Immature natural killer cell (primary cell): ENCODE data around the gene REN. TPM values are rescaled to one million over a fixed set of nuclear protein-coding genes. Genes with fewer than 3 reads are reported as not detected.

Experiments
- DNase-seq, 3 donors: peaks; one replicate each; pipeline ENCODE4 v3.0.0; 2022; ENCODE audit warnings: mixed read lengths in 1 of 3
- H3K27ac Mint-ChIP-seq, 6 donors: one replicate each; pipeline ENCODE4 v1.8.0; 2020; ENCODE audit warnings: mixed read lengths in 6 of 6, mild to moderate bottlenecking in 5 of 6, inconsistent platforms in 4 of 6, moderate library complexity in 3 of 6
- H3K27me3 Mint-ChIP-seq, 3 donors: one replicate each; pipeline ENCODE4 v1.8.0; 2020 to 2021; ENCODE audit warnings: low read depth in 3 of 3, mild to moderate bottlenecking in 3 of 3, mixed read lengths in 3 of 3, moderate library complexity in 3 of 3, inconsistent platforms in 1 of 3
- H3K36me3 Mint-ChIP-seq, 3 donors: one replicate each; pipeline ENCODE4 v1.8.0; 2020; ENCODE audit warnings: mixed read lengths in 3 of 3, inconsistent platforms in 2 of 3, mild to moderate bottlenecking in 2 of 3
- H3K4me1 Mint-ChIP-seq, 2 donors: one replicate each; pipeline ENCODE4 v1.8.0; 2020; ENCODE audit warnings: inconsistent platforms in 2 of 2, mild to moderate bottlenecking in 2 of 2, mixed read lengths in 2 of 2, moderate library complexity in 1 of 2
- H3K4me3 Mint-ChIP-seq, 5 donors: one replicate each; pipeline ENCODE4 v1.8.0; 2020; ENCODE audit warnings: mild to moderate bottlenecking in 5 of 5, mixed read lengths in 5 of 5, inconsistent platforms in 3 of 5, moderate library complexity in 3 of 5
- H3K9me3 Mint-ChIP-seq, 6 donors: one replicate each; pipeline ENCODE4 v1.8.0; 2020; ENCODE audit warnings: mild to moderate bottlenecking in 6 of 6, mixed read lengths in 6 of 6, inconsistent platforms in 4 of 6, moderate library complexity in 3 of 6
- polyA plus RNA-seq, 3 donors: library from polyadenylated mRNA; unstranded; fragments of 300-500 nt; fragmentation: Illumina TruSeq; gene quantifications; one replicate each; pipeline ENCODE4 v1.2.3, GENCODE V29; 2021

Gene REN
- polyA plus RNA-seq, 3 donors from 2014 or later, result not detected

DNA sequence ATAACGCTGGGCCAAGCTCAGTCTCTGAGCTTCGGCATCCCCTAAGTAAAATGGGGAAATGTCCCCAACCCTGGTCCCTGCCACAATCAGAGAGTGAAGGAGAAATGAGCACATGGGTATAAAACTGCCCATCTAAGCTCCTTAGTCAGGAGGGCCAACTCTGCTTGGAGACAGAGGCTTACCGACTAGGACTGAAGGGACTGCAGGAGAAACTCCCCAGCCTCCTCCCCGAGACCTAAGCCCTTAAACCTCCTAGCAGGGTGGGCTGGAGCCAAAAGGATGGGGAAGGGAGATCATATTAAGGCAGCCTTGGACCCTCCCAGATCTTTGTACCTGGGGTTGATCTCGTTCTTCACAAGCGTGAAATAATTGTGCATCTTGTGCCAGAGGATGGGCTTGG lies 19.8 kb downstream of the REN start:
- peaks cover 0 to 3% of the 10 kb centered on the region in 2 donors for H3K4me1 Mint-ChIP-seq
- H3K4me3 Mint-ChIP-seq, result no peak overlapping the region
- H3K27ac Mint-ChIP-seq, result no peak overlapping the region
- H3K9me3 Mint-ChIP-seq, result no peaks in the 10 kb centered on the region
- no peak for DNase-seq
- peaks cover 0 to 2% (median 1%) of the 10 kb centered on the region in 3 donors for H3K27me3 Mint-ChIP-seq
- H3K36me3 Mint-ChIP-seq, result peaks cover 0 to 3% (median 0%) of the 10 kb centered on the region in 3 donors

GRCh38 chr1:204145033-204145504 lies 21.1 kb downstream of the REN start:
- H3K4me3 Mint-ChIP-seq, result no peak overlapping the region
- H3K36me3 Mint-ChIP-seq, result peaks cover 0 to 3% (median 0%) of the 10 kb centered on the region in 3 donors

GRCh38 chr1:204143276-204144041 lies 22.7 kb downstream of the REN start:
- H3K27ac Mint-ChIP-seq, result no peak overlapping the region
- H3K4me3 Mint-ChIP-seq, result no peak overlapping the region
- H3K36me3 Mint-ChIP-seq, result peaks cover 0 to 3% (median 0%) of the 10 kb centered on the region in 3 donors
- H3K9me3 Mint-ChIP-seq, result no peaks in the 10 kb centered on the region
- peaks cover 0 to 2% (median 1%) of the 10 kb centered on the region in 3 donors for H3K27me3 Mint-ChIP-seq
- no peaks in the 10 kb centered on the region for H3K4me1 Mint-ChIP-seq
- no peak for DNase-seq

More at GRCh38 chr1:204145033-204145504, 21.1 kb downstream of the REN start:
- H3K9me3 Mint-ChIP-seq, result no peaks in the 10 kb centered on the region
- H3K27me3 Mint-ChIP-seq, result peaks cover 0 to 2% (median 1%) of the 10 kb centered on the region in 3 donors
- no peak for DNase-seq
- no peak overlapping the region for H3K27ac Mint-ChIP-seq
- no peaks in the 10 kb centered on the region for H3K4me1 Mint-ChIP-seq

DNA sequence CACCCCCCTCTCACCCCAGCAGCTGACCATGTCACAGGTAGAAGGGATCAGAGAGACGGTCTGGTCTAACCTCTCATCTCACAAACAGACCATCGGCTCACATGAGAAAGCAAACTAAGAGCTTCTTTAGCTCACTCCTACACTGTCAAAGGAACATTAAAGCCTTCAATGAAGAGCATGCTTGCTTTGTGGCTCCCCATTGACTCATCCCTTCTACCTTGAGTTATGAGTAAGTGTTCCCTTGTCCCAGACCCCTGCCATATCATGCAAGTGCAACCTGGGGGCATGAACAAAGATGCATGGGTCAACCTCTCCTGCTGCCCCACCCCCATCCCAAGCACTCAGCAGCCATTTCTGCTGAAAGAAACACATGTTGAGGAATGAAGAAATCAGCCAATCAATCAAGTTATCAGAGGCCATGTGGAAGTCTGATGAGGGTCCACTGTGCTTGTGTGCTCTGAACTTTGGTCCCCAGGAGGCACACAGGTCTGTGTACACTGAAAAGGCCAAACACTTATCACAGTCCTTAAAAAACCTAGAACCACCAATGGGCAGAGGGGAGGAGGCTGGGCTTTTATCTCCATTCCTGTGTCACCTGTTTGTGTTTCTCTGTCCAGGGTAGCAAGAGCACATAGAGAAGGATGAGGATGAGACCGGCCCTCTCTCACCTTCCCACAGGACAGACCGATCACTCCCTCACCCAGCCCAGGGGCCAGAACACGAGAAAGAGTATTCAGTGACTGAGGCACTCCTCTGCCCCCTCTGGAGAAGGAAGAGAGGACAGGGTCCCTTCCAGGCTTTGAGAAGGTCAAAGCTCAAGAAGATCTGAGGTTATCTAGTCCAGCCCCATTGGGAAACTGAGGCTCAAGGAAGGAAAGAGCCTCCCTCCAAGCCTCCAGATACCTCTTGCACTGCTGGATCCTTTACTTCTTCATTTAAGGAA lies 23.8 kb downstream of the REN start:
- Mint-ChIP-seq H3K27me3 (peaks cover 0 to 2% (median 1%) of the 10 kb centered on the region in 3 donors), H3K9me3 (no peaks in the 10 kb centered on the region), H3K4me1 (no peaks in the 10 kb centered on the region), H3K4me3 (no peak overlapping the region), H3K36me3 (peaks cover 0 to 3% (median 0%) of the 10 kb centered on the region in 3 donors), H3K27ac (no peak overlapping the region)
- no peak for DNase-seq

DNA sequence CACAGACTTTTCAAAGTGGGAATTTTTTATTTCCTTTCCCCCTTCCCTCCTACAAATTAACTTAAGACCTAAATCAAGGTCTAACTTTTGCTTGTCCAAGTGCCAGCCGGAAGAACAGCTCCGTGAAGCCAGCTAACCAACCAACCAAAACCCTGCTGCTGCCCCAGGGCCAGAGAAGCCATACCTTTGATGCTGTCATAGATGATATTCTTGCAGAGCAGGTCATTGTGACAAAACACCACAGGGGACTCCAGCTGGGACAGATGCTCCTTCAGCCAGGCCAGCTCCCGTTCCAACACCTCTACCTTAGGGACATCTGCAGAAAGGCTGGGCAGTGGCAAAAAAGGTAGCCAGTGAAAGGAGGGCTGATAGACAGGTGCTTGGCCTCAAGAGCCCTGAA lies 25.0 kb downstream of the REN start:
- Mint-ChIP-seq H3K27ac (no peak overlapping the region), H3K36me3 (peaks cover 0 to 3% (median 0%) of the 10 kb centered on the region in 3 donors), H3K4me3 (no peak overlapping the region), H3K9me3 (no peaks in the 10 kb centered on the region), H3K27me3 (peaks cover 0 to 2% (median 1%) of the 10 kb centered on the region in 3 donors), H3K4me1 (no peaks in the 10 kb centered on the region)
- no peak for DNase-seq

DNA sequence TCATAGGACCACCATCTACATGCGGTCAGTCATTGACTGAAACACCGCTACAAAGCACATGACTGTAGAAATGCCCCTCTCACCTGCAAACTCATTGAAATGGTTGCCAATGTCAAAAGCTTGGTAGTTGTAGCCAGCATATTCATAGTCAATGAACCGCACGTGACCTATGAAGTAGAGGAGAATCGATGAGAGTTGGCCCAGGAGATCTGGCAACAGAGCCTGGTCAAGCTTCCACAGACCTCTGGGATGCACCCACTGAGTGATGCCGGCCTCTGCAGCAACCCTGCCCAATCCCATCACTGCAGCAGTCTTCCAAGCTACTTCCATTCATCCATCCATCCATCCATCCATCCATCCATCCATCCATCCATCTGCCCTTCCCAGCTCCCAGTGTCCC lies 26.2 kb downstream of the REN start:
- Mint-ChIP-seq H3K9me3 (no peaks in the 10 kb centered on the region), H3K4me3 (no peak overlapping the region), H3K36me3 (peaks cover 0 to 3% (median 0%) of the 10 kb centered on the region in 3 donors), H3K27me3 (peaks cover 0 to 2% (median 1%) of the 10 kb centered on the region in 3 donors), H3K27ac (no peak overlapping the region), H3K4me1 (no peaks in the 10 kb centered on the region)
- DNase-seq, result no peak

DNA sequence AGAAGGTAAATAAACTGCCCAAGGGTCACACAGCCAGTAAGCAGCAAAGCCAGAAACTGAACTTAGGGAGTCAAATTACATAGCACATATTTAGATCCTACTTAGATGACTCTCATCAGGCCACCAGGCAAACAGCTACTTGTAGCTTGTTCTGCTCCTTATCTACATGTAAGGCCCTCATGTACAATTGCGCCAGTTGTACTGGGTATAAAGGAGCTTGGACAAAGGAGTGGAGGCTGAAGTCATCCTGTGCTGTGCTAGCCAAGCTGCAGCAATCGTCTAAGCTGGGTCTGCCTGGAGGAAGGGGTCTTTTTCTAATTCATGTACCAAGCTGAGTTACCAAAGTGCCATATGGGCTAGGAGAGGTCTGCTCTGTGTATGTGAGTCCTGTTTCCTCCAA lies 27.0 kb downstream of the REN start:
- H3K27ac Mint-ChIP-seq, result no peak overlapping the region
- H3K9me3 Mint-ChIP-seq, result no peaks in the 10 kb centered on the region
- no peak overlapping the region for H3K4me3 Mint-ChIP-seq
- peaks cover 0 to 1% (median 0%) of the 10 kb centered on the region in 3 donors for H3K27me3 Mint-ChIP-seq
- H3K36me3 Mint-ChIP-seq, result peaks cover 0 to 3% (median 0%) of the 10 kb centered on the region in 3 donors
- DNase-seq, result no peak
- no peaks in the 10 kb centered on the region for H3K4me1 Mint-ChIP-seq

GRCh38 chr1:204136814-204137213 lies 29.3 kb downstream of the REN start:
- H3K27me3 Mint-ChIP-seq, result no peaks in the 10 kb centered on the region
- no peaks in the 10 kb centered on the region for H3K9me3 Mint-ChIP-seq

GRCh38 chr1:204134103-204134502 lies 32.0 kb downstream of the REN start:
- no peak overlapping the region for H3K4me3 Mint-ChIP-seq
- H3K27ac Mint-ChIP-seq, result no peak overlapping the region
- peaks cover 2 to 3% of the 10 kb centered on the region in 2 donors for H3K4me1 Mint-ChIP-seq
- H3K27me3 Mint-ChIP-seq, result no peaks in the 10 kb centered on the region
- H3K9me3 Mint-ChIP-seq, result no peaks in the 10 kb centered on the region
- no peak for DNase-seq
- no peaks in the 10 kb centered on the region for H3K36me3 Mint-ChIP-seq

More at GRCh38 chr1:204136814-204137213, 29.3 kb downstream of the REN start:
- H3K4me1 Mint-ChIP-seq, result no peaks in the 10 kb centered on the region
- no peak overlapping the region for H3K4me3 Mint-ChIP-seq
- peaks cover 0 to 3% (median 0%) of the 10 kb centered on the region in 3 donors for H3K36me3 Mint-ChIP-seq
- no peak overlapping the region for H3K27ac Mint-ChIP-seq
- DNase-seq, result no peak

DNA sequence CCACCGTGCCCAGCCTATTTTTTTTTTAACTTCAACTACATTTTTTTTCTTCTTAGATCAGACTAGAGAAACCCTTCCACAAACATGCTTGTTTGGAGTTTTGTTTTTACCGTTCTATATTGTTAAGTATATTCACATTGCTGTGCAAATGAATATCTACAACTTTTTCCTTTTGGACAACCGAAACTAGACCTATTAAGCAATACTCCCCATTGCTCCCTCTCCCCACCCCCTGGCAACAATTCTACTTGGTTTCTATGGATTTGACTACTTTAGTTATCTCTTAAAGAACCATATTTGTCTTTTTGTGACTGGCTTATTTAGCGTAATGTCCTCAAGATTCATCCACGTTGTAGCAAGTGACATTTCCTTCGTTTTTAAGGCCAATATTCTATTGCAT lies 33.4 kb downstream of the REN start:
- no peaks in the 10 kb centered on the region for H3K36me3 Mint-ChIP-seq

DNA sequence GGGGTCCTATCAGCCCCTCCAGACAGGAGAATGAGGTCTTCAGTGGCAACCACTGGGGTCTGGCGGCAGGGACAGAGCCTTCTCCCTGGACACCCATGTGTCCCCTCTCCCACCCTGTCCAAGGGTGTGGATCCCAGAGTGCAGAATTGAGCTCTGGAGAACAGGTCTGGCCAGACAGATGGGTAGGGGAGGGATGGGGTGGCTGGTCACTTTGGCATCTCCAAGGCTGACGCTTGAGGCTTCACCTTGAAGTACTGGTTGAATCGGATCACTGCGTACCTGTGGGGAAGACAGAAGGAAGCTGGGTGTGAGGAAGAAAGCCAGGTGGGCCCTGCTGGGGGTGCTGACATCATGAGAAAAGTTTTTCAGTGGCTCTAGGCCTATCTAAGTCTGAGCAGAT lies 34.2 kb downstream of the REN start:
- Mint-ChIP-seq H3K4me3 (no peak overlapping the region), H3K4me1 (peaks cover 11 to 15% of the 10 kb centered on the region in 2 donors), H3K27ac (no peak overlapping the region), H3K27me3 (no peaks in the 10 kb centered on the region), H3K9me3 (no peaks in the 10 kb centered on the region), H3K36me3 (no peaks in the 10 kb centered on the region)
- no peak for DNase-seq

More for the DNA sequence above, 33.4 kb downstream of the REN start:
- no peaks in the 10 kb centered on the region for H3K27me3 Mint-ChIP-seq
- no peaks in the 10 kb centered on the region for H3K9me3 Mint-ChIP-seq
- no peak overlapping the region for H3K27ac Mint-ChIP-seq
- peaks cover 11 to 15% of the 10 kb centered on the region in 2 donors for H3K4me1 Mint-ChIP-seq
- no peak for DNase-seq
- H3K4me3 Mint-ChIP-seq, result no peak overlapping the region

- Mint-ChIP-seq H3K4me3 (no peak overlapping the region), H3K27ac (no peak overlapping the region), H3K27me3 (no peaks in the 10 kb centered on the region), H3K9me3 (no peaks in the 10 kb centered on the region), H3K4me1 (peaks cover 11 to 15% of the 10 kb centered on the region in 2 donors), H3K36me3 (peaks cover 0 to 5% (median 0%) of the 10 kb centered on the region in 3 donors)
- no peak for DNase-seq
Measured at GRCh38 chr1:204130981-204131892, 34.9 kb downstream of the REN start.

- Mint-ChIP-seq H3K27ac (no peak overlapping the region), H3K4me3 (no peak overlapping the region), H3K4me1 (peaks cover 11 to 15% of the 10 kb centered on the region in 2 donors), H3K27me3 (no peaks in the 10 kb centered on the region), H3K36me3 (peaks cover 0 to 5% (median 0%) of the 10 kb centered on the region in 3 donors), H3K9me3 (no peaks in the 10 kb centered on the region)
- DNase-seq, result no peak
Measured at GRCh38 chr1:204130178-204130577, 36.0 kb downstream of the REN start.
